ENCODE measurements around the gene TOM1L1. TPM values are rescaled to one million over a fixed set of nuclear protein-coding genes. Genes with fewer than 3 reads are reported as not detected.

The TOM1L1 gene
- total RNA-seq, 1 donor from 2014 or later = 3.1 TPM

DNA sequence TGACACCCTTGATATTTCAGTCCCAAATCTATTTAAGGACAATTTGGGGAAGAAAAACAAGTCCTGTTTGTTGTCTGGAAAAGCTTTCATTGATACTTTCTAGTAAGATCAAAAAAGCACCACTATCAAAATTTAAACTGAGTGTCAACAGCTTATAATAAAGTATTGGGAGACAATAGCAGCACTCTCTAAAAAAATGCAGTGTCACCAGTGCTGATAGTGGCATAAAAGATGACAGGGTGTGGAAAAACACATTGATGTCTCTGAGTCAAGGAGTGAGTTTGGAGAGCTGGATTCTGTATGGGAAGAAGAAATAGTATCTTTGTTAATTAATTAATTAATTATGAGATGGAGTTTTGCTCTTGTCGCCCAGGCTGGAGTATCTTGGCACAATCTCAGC, 8.3 kb upstream of the TOM1L1 start:
- Histone ChIP-seq H3K4me3 (ENCODE audit: low read length in 3 of 3) (no peak overlapping the region), H3K9me3 (ENCODE audit: control insufficient read depth in 3 of 3, low read length in 3 of 3) (no peaks in the 10 kb centered on the region), H3K27me3 (ENCODE audit: control insufficient read depth in 3 of 3, insufficient read depth in 3 of 3, low read length in 3 of 3) (no peaks in the 10 kb centered on the region), H3K27ac (ENCODE audit: low read depth, low read length) (no peak overlapping the region), H3K9ac (ENCODE audit: low read depth in 1 of 3, low read length in 3 of 3) (no peak overlapping the region), H3K4me1 (ENCODE audit: control insufficient read depth in 3 of 3, insufficient read depth in 3 of 3, low read length in 3 of 3) (no peaks in the 10 kb centered on the region), H3K36me3 (ENCODE audit: control insufficient read depth in 3 of 3, insufficient read depth in 3 of 3, low read length in 3 of 3) (no peaks in the 10 kb centered on the region)

DNA sequence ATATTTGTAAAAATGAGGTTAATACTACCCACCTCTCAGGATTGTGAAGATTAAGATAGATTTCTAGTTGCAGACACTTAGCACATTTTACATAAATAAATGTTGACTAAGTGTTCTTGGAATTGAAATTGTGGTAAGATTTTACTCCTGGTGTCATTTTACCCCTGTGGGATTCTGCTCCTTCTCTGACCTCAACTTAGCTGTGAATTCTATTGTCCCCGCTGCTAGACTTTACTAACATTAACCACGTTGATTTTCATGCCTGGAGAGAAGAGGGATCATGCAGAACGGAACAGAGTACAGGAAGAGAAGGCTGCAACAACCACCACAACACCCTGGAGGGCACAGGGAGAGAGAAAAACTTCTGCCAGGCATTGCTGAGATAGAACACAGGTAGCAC, 2.1 kb upstream of the TOM1L1 start:
- Histone ChIP-seq H3K4me1 (ENCODE audit: control insufficient read depth in 3 of 3, insufficient read depth in 3 of 3, low read length in 3 of 3) (peaks cover 8 to 12% (median 8%) of the 10 kb centered on the region in 3 donors), H3K27me3 (ENCODE audit: control insufficient read depth in 3 of 3, insufficient read depth in 3 of 3, low read length in 3 of 3) (peaks cover 0 to 6% (median 0%) of the 10 kb centered on the region in 3 donors), H3K4me3 (ENCODE audit: low read length in 3 of 3) (no peak overlapping the region), H3K27ac (ENCODE audit: low read depth, low read length) (no peak overlapping the region), H3K9ac (ENCODE audit: low read depth in 1 of 3, low read length in 3 of 3) (no peak overlapping the region), H3K36me3 (ENCODE audit: control insufficient read depth in 3 of 3, insufficient read depth in 3 of 3, low read length in 3 of 3) (no peaks in the 10 kb centered on the region), H3K9me3 (ENCODE audit: control insufficient read depth in 3 of 3, low read length in 3 of 3) (no peaks in the 10 kb centered on the region)

GRCh38 chr17:54899201-54899600, 1.5 kb upstream of the TOM1L1 start:
- H3K4me3 ChIP-seq (ENCODE audit: low read length in 3 of 3) = no peak overlapping the region
- no peak overlapping the region for H3K27ac ChIP-seq (ENCODE audit: low read depth, low read length)
- peaks cover 0 to 6% (median 0%) of the 10 kb centered on the region in 3 donors for H3K27me3 ChIP-seq (ENCODE audit: control insufficient read depth in 3 of 3, insufficient read depth in 3 of 3, low read length in 3 of 3)
- peaks cover 8 to 13% (median 8%) of the 10 kb centered on the region in 3 donors for H3K4me1 ChIP-seq (ENCODE audit: control insufficient read depth in 3 of 3, insufficient read depth in 3 of 3, low read length in 3 of 3)
- no peak overlapping the region for H3K9ac ChIP-seq (ENCODE audit: low read depth in 1 of 3, low read length in 3 of 3)
- H3K9me3 ChIP-seq (ENCODE audit: control insufficient read depth in 3 of 3, low read length in 3 of 3) = no peaks in the 10 kb centered on the region
- no peaks in the 10 kb centered on the region for H3K36me3 ChIP-seq (ENCODE audit: control insufficient read depth in 3 of 3, insufficient read depth in 3 of 3, low read length in 3 of 3)

GRCh38 chr17:54899721-54900456, 763 bp upstream of the TOM1L1 start:
- peak overlapping the region in 2 of 3 donors; percentile 27 to 69 for H3K9ac ChIP-seq (ENCODE audit: low read depth in 1 of 3, low read length in 3 of 3)
- H3K36me3 ChIP-seq (ENCODE audit: control insufficient read depth in 3 of 3, insufficient read depth in 3 of 3, low read length in 3 of 3) = no peaks in the 10 kb centered on the region
- peak overlapping the region; percentile 61 to 68 (median 67) for H3K4me3 ChIP-seq (ENCODE audit: low read length in 3 of 3)
- H3K27me3 ChIP-seq (ENCODE audit: control insufficient read depth in 3 of 3, insufficient read depth in 3 of 3, low read length in 3 of 3) = peaks cover 0 to 6% (median 0%) of the 10 kb centered on the region in 3 donors
- no peak overlapping the region for H3K27ac ChIP-seq (ENCODE audit: low read depth, low read length)
- peaks cover 8 to 13% (median 8%) of the 10 kb centered on the region in 3 donors for H3K4me1 ChIP-seq (ENCODE audit: control insufficient read depth in 3 of 3, insufficient read depth in 3 of 3, low read length in 3 of 3)
- no peaks in the 10 kb centered on the region for H3K9me3 ChIP-seq (ENCODE audit: control insufficient read depth in 3 of 3, low read length in 3 of 3)

DNA sequence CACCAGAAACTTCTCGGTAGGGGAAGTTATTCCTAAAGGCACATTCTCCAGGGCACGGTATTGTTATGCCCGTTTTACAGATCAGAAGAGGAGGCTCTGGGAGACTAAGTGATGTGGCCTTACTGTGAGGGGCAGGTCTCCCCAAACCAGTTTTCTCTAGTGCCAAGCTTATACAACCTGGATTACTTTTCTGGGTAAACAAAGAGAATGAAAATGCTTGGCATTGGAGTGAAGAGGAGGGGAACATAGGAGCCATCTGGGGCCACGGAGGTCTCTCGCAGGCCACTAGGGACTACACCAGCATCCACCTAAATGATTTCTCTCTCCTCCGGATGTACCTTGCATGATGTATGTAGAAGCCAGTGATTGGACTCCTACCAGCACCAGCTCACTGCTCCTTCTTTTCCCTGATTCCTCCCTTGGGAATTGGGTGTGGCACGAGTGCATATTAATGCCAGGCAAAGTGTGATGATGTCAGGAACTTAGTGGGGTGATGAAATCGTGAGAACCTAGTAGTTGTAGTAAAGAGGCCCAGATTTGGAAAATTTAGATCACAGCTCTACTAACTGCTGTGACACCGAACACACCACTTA, 674 bp downstream of the TOM1L1 start:
- peak overlapping the region; percentile 61 to 68 (median 67) for H3K4me3 ChIP-seq (ENCODE audit: low read length in 3 of 3)
- H3K9ac ChIP-seq (ENCODE audit: low read depth in 1 of 3, low read length in 3 of 3) = peak overlapping the region in 2 of 3 donors; percentile 34 to 69
- no peaks in the 10 kb centered on the region for H3K9me3 ChIP-seq (ENCODE audit: control insufficient read depth in 3 of 3, low read length in 3 of 3)
- no peaks in the 10 kb centered on the region for H3K36me3 ChIP-seq (ENCODE audit: control insufficient read depth in 3 of 3, insufficient read depth in 3 of 3, low read length in 3 of 3)
- H3K27ac ChIP-seq (ENCODE audit: low read depth, low read length) = no peak overlapping the region
- peaks cover 0 to 6% (median 0%) of the 10 kb centered on the region in 3 donors for H3K27me3 ChIP-seq (ENCODE audit: control insufficient read depth in 3 of 3, insufficient read depth in 3 of 3, low read length in 3 of 3)
- peaks cover 8 to 13% (median 8%) of the 10 kb centered on the region in 3 donors for H3K4me1 ChIP-seq (ENCODE audit: control insufficient read depth in 3 of 3, insufficient read depth in 3 of 3, low read length in 3 of 3)

GRCh38 chr17:54902017-54902416, 1.4 kb downstream of the TOM1L1 start:
- H3K9ac ChIP-seq (ENCODE audit: low read depth in 1 of 3, low read length in 3 of 3) = no peak overlapping the region
- H3K4me1 ChIP-seq (ENCODE audit: control insufficient read depth in 3 of 3, insufficient read depth in 3 of 3, low read length in 3 of 3) = peaks cover 8 to 13% (median 8%) of the 10 kb centered on the region in 3 donors
- H3K4me3 ChIP-seq (ENCODE audit: low read length in 3 of 3) = no peak overlapping the region
- H3K36me3 ChIP-seq (ENCODE audit: control insufficient read depth in 3 of 3, insufficient read depth in 3 of 3, low read length in 3 of 3) = no peaks in the 10 kb centered on the region
- H3K9me3 ChIP-seq (ENCODE audit: control insufficient read depth in 3 of 3, low read length in 3 of 3) = no peaks in the 10 kb centered on the region
- no peak overlapping the region for H3K27ac ChIP-seq (ENCODE audit: low read depth, low read length)
- H3K27me3 ChIP-seq (ENCODE audit: control insufficient read depth in 3 of 3, insufficient read depth in 3 of 3, low read length in 3 of 3) = peaks cover 0 to 6% (median 0%) of the 10 kb centered on the region in 3 donors

DNA sequence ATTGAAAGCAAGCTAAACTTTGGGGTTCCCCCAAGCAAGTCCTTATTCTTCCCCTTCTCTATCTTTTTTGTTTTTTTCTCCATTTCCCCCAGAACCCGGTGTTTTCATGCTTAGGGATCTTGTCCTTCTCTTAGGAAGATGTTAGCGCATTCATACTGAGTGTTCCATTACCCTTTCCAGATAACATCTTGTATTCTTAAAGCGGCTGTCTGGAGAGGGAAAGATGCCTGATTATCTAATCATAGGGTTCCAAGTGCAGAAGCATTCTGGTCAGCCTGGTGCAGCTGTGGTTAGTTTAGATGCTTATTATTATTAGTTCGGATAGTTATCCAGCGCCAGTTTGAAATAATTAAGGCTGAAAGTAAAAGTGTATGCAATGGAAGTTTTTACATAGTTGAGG, 2.0 kb downstream of the TOM1L1 start:
- Histone ChIP-seq H3K4me3 (ENCODE audit: low read length in 3 of 3) (no peak overlapping the region), H3K27me3 (ENCODE audit: control insufficient read depth in 3 of 3, insufficient read depth in 3 of 3, low read length in 3 of 3) (peaks cover 0 to 6% (median 0%) of the 10 kb centered on the region in 3 donors), H3K9ac (ENCODE audit: low read depth in 1 of 3, low read length in 3 of 3) (no peak overlapping the region), H3K9me3 (ENCODE audit: control insufficient read depth in 3 of 3, low read length in 3 of 3) (no peaks in the 10 kb centered on the region), H3K4me1 (ENCODE audit: control insufficient read depth in 3 of 3, insufficient read depth in 3 of 3, low read length in 3 of 3) (peaks cover 8 to 13% (median 8%) of the 10 kb centered on the region in 3 donors), H3K27ac (ENCODE audit: low read depth, low read length) (no peak overlapping the region), H3K36me3 (ENCODE audit: control insufficient read depth in 3 of 3, insufficient read depth in 3 of 3, low read length in 3 of 3) (no peaks in the 10 kb centered on the region)

DNA sequence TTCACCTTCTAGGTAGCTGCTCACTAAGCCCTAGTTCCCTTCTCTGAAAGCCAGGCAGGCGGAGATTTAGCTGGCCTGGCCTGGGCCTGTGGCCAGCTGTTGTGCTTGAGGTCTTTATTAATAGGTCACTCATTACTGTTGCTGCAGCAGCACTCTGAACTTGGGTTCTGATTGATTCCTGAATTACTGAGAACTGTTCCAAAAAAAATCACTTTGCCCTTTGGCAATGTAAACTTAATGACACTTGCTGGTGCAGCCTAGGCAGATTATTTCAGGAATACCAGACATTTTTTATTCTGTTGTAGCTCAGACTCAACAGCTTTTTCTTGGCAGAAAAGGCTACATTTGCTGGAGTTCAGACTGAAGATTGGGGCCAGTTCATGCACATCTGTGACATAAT, 2.7 kb downstream of the TOM1L1 start:
- Histone ChIP-seq H3K27me3 (ENCODE audit: control insufficient read depth in 3 of 3, insufficient read depth in 3 of 3, low read length in 3 of 3) (peaks cover 0 to 6% (median 0%) of the 10 kb centered on the region in 3 donors), H3K27ac (ENCODE audit: low read depth, low read length) (no peak overlapping the region), H3K9me3 (ENCODE audit: control insufficient read depth in 3 of 3, low read length in 3 of 3) (no peaks in the 10 kb centered on the region), H3K9ac (ENCODE audit: low read depth in 1 of 3, low read length in 3 of 3) (no peak overlapping the region), H3K4me1 (ENCODE audit: control insufficient read depth in 3 of 3, insufficient read depth in 3 of 3, low read length in 3 of 3) (peaks cover 8 to 13% (median 8%) of the 10 kb centered on the region in 3 donors), H3K4me3 (ENCODE audit: low read length in 3 of 3) (no peak overlapping the region), H3K36me3 (ENCODE audit: control insufficient read depth in 3 of 3, insufficient read depth in 3 of 3, low read length in 3 of 3) (no peaks in the 10 kb centered on the region)

DNA sequence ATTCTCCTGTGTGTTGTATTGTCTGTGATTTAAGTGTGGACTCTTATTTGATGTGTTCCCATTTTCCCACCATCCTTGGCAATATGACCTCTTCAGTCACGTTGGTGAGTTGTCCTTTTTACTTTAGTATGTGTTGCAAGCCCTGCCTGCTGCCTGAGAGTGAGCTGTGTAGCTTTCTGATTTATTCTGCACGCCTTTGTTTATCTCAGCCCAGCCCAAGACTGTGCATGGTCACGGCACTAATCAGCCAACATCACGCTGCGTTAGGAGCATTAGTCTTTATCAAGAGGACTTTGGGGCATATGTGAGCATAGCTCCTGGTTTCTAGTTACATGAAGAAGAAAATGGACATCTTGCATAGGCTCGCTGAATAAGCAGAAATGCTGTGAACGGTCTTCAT, 6.0 kb downstream of the TOM1L1 start:
- no peaks in the 10 kb centered on the region for H3K9me3 ChIP-seq (ENCODE audit: control insufficient read depth in 3 of 3, low read length in 3 of 3)
- H3K4me1 ChIP-seq (ENCODE audit: control insufficient read depth in 3 of 3, insufficient read depth in 3 of 3, low read length in 3 of 3) = peaks cover 0 to 4% (median 0%) of the 10 kb centered on the region in 3 donors
- no peak overlapping the region for H3K4me3 ChIP-seq (ENCODE audit: low read length in 3 of 3)
- no peak overlapping the region for H3K9ac ChIP-seq (ENCODE audit: low read depth in 1 of 3, low read length in 3 of 3)
- H3K27me3 ChIP-seq (ENCODE audit: control insufficient read depth in 3 of 3, insufficient read depth in 3 of 3, low read length in 3 of 3) = no peaks in the 10 kb centered on the region
- H3K36me3 ChIP-seq (ENCODE audit: control insufficient read depth in 3 of 3, insufficient read depth in 3 of 3, low read length in 3 of 3) = no peaks in the 10 kb centered on the region
- no peak overlapping the region for H3K27ac ChIP-seq (ENCODE audit: low read depth, low read length)

DNA sequence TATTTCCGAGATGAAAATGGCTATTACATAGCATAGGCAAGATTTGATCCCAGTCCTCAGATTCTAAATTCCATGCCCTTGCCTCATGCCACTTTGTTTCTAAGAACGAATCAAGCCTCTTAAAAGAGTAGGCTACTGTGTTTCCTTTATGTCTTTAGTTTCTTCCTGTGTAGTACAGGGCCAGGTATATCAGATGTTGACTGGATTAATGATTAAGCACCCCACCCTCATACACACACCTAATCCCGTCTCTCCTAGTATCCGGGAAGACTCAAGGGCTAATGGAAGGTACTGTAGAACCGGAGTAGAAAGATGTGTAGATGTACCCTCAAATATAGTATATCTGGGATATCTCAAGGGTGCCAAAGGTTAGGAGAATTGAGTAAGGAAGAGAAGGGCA, 6.7 kb downstream of the TOM1L1 start:
- H3K27me3 ChIP-seq (ENCODE audit: control insufficient read depth in 3 of 3, insufficient read depth in 3 of 3, low read length in 3 of 3) = no peaks in the 10 kb centered on the region
- H3K9ac ChIP-seq (ENCODE audit: low read depth in 1 of 3, low read length in 3 of 3) = no peak overlapping the region
- H3K9me3 ChIP-seq (ENCODE audit: control insufficient read depth in 3 of 3, low read length in 3 of 3) = no peaks in the 10 kb centered on the region
- no peaks in the 10 kb centered on the region for H3K36me3 ChIP-seq (ENCODE audit: control insufficient read depth in 3 of 3, insufficient read depth in 3 of 3, low read length in 3 of 3)
- H3K4me1 ChIP-seq (ENCODE audit: control insufficient read depth in 3 of 3, insufficient read depth in 3 of 3, low read length in 3 of 3) = peaks cover 0 to 4% (median 0%) of the 10 kb centered on the region in 3 donors
- H3K27ac ChIP-seq (ENCODE audit: low read depth, low read length) = no peak overlapping the region
- no peak overlapping the region for H3K4me3 ChIP-seq (ENCODE audit: low read length in 3 of 3)

Data from skeletal muscle tissue (tissue), 4 donors.